Calu3 (cell line): ENCODE measurements around the gene MDH1. TPM values are rescaled to one million over a fixed set of nuclear protein-coding genes. Genes with fewer than 3 reads are reported as not detected.

Source experiments
- Bru-seq: library from RNA; stranded (reverse); fragments of 400-500 nt; gene quantifications from one replicate; lab custom pipeline; 2021; lab: Mats Ljungman, UMichigan
- BruChase-seq, 2 experiments: library from RNA; stranded (reverse); fragments of 400-500 nt; gene quantifications; one replicate each; lab custom pipeline; 2021; lab: Mats Ljungman, UMichigan
- BruUV-seq: library from RNA; stranded (reverse); fragments of 400-500 nt; replicated peaks from 2 replicates; lab custom pipeline; 2021; lab: Mats Ljungman, UMichigan
- CTCF ChIA-PET: fragments of 300-600 bp; sonication (Branson Sonifier 250); formaldehyde crosslinking; loops from one replicate; lab custom pipeline; 2022; ENCODE audit warnings: antibody characterized with exemption; lab: Charles Lee
- DNase-seq: peaks from one replicate; pipeline ENCODE4 v3.0.0; 2022
- H3K27ac Mint-ChIP-seq: one replicate; pipeline ENCODE4 v1.8.0; 2022; ENCODE audit warnings: mixed read lengths; ENCODE audit not compliant: unreplicated experiment
- H3K27me3 Mint-ChIP-seq: one replicate; pipeline ENCODE4 v1.8.0; 2022; ENCODE audit warnings: mixed read lengths; ENCODE audit not compliant: unreplicated experiment
- H3K36me3 Mint-ChIP-seq: one replicate; pipeline ENCODE4 v1.8.0; 2022; ENCODE audit warnings: mild to moderate bottlenecking, moderate library complexity, mixed read lengths; ENCODE audit not compliant: insufficient read depth, unreplicated experiment
- H3K4me1 Mint-ChIP-seq: one replicate; pipeline ENCODE4 v1.8.0; 2022; ENCODE audit warnings: mild to moderate bottlenecking, low read depth, mixed read lengths; ENCODE audit not compliant: unreplicated experiment
- H3K4me3 Mint-ChIP-seq: one replicate; pipeline ENCODE4 v1.8.0; 2022; ENCODE audit warnings: mild to moderate bottlenecking, low read depth, moderate library complexity, mixed read lengths; ENCODE audit not compliant: unreplicated experiment
- H3K9me3 Mint-ChIP-seq: one replicate; pipeline ENCODE4 v1.8.0; 2022; ENCODE audit warnings: low read depth, mixed read lengths; ENCODE audit not compliant: unreplicated experiment
- CTCF ChIP-seq: fragments of 200-600 bp; IDR thresholded peaks from one replicate; pipeline ENCODE4 v1.8.0; 2022; ENCODE audit warnings: antibody characterized with exemption; ENCODE audit not compliant: unreplicated experiment
- intact Hi-C: fragments of 100-400 bp; cut with micrococcal nuclease; formaldehyde crosslinking; loops from one replicate; pipeline ENCODE4 v1.10.0; 2022; ENCODE audit not compliant: unreplicated experiment
- long read RNA-seq: library from polyadenylated mRNA; stranded (forward); transcript quantifications from one replicate; pipeline ENCODE4 v2.0.0, GENCODE V29; 2022
- total RNA-seq: library from RNA; stranded (reverse); gene quantifications from 2 replicates; pipeline ENCODE4 v1.2.3, GENCODE V29; 2022

The MDH1 gene
- total RNA-seq, result 149 and 154 TPM in 2 replicates
- Bru-seq, nascent RNA, result percentile 84 among the genes with signal in this experiment
- percentile 86 among the genes with signal in this experiment for BruChase-seq, experiment 1, labeled RNA remaining after a 6-hour chase
- percentile 78 among the genes with signal in this experiment for BruChase-seq, experiment 2, labeled RNA remaining after a 2-hour chase
- long read RNA-seq, transcript MDH1-214 (2 exons, 552 nt), result minor isoform, 22 of 421 reads
- long read RNA-seq, transcript MDH1-201 (9 exons, 1,650 nt), result major isoform, 376 of 421 reads
- long read RNA-seq, partial matches to known transcripts, result 9 of 421 reads
- long read RNA-seq, other reads (novel, unspliced or antisense), result 11 of 421 reads

GRCh38 chr2:63588385-63589147 is at the start of gene MDH1, which contains the start of gene WDPCP:
TSS of gene MDH1 (plus strand) at chr2:63588963. CDS start at chr2:63589044, 81 bp downstream.
TSS of gene WDPCP (minus strand) at chr2:63588477. CDS start at chr2:63588271, 206 bp downstream.
- Mint-ChIP-seq H3K36me3 (peaks cover 38% of the 10 kb centered on the region), H3K9me3 (no peaks in the 10 kb centered on the region), H3K4me1 (peaks cover 18% of the 10 kb centered on the region), H3K27me3 (no peaks in the 10 kb centered on the region), H3K4me3 (peak within 1 kb of the TSS; percentile 91), H3K27ac (peak within 1 kb of the TSS; percentile 93)
- TF ChIP-seq CTCF, result no peak
- intact Hi-C loops, result loop anchor here (10.0 kb wide), 1 partner anchor 296 kb away; no protein-coding TSS in a partner anchor
- BruUV-seq, result no TSS peak
- DNase-seq, result peak; percentile 92
- CTCF ChIA-PET, result interaction anchor here (0.6 to 1.9 kb wide), 7 partner anchors 8 to 329 kb away, joined by 3 to 5 read pairs (median 3); no protein-coding TSS in a partner anchor

GRCh38 chr2:63539416-63540162 is 49.2 kb upstream of the MDH1 start:
- no peaks in the 10 kb centered on the region for H3K27me3 Mint-ChIP-seq
- CTCF ChIA-PET, result interaction anchor here (0.6 kb wide), 1 partner anchor 441 kb away, joined by 3 read pairs; no protein-coding TSS in a partner anchor
- DNase-seq, result no peak
- H3K4me1 Mint-ChIP-seq, result no peaks in the 10 kb centered on the region
- H3K36me3 Mint-ChIP-seq, result no peaks in the 10 kb centered on the region
- H3K27ac Mint-ChIP-seq, result no peak overlapping the region
- H3K4me3 Mint-ChIP-seq, result no peak overlapping the region
- intact Hi-C loops, result no loop called here
- no peak for TF ChIP-seq CTCF
- no peaks in the 10 kb centered on the region for H3K9me3 Mint-ChIP-seq
- no TSS peak for BruUV-seq

GRCh38 chr2:63544017-63544627 is 44.6 kb upstream of the MDH1 start:
- no peaks in the 10 kb centered on the region for H3K9me3 Mint-ChIP-seq
- no peaks in the 10 kb centered on the region for H3K4me1 Mint-ChIP-seq
- no peaks in the 10 kb centered on the region for H3K36me3 Mint-ChIP-seq
- no peak for TF ChIP-seq CTCF
- no peak for DNase-seq
- BruUV-seq, result no TSS peak
- H3K27ac Mint-ChIP-seq, result no peak overlapping the region
- intact Hi-C loops, result no loop called here
- CTCF ChIA-PET, result interaction anchor here (0.7 kb wide), 1 partner anchor 276 kb away, joined by 3 read pairs; no protein-coding TSS in a partner anchor
- no peaks in the 10 kb centered on the region for H3K27me3 Mint-ChIP-seq
- no peak overlapping the region for H3K4me3 Mint-ChIP-seq
